Endothelial cell of umbilical vein (primary cell): ENCODE measurements around the gene PPP1R10. TPM values are rescaled to one million over a fixed set of nuclear protein-coding genes. Genes with fewer than 3 reads are reported as not detected.
A peak's percentile ranks its signal among the peaks of the same experiment; 100 is the strongest.

ENCODE experiments used
- BruUV-seq: library from RNA; stranded (reverse); fragments of 400-500 nt; replicated peaks from 2 replicates; lab custom pipeline; 2021; lab: Mats Ljungman, UMichigan
- CTCF ChIA-PET: fragments of 300-600, 350-600 bp; sonication (Branson Sonifier 250); formaldehyde crosslinking; loops from one replicate; lab custom pipeline; 2021; ENCODE audit warnings: antibody characterized with exemption, inconsistent platforms; lab: Charles Lee
- POLR2A ChIA-PET: fragments of 300-600, 350-600 bp; sonication (Branson Sonifier 250); formaldehyde crosslinking; loops from one replicate; lab custom pipeline; 2021; ENCODE audit warnings: antibody characterized with exemption, inconsistent platforms; lab: Charles Lee
- DNase-seq: peaks from one replicate; pipeline ENCODE4 v3.0.0-alpha.2; 2011; ENCODE audit warnings: low read depth, low spot score
- FAIRE-seq: peaks from 2 replicates; lab custom pipeline; 2011; peaks lifted over from hg19 to GRCh38; lab: Jason Lieb, UNC
- H2AFZ ChIP-seq: 2 replicates; pipeline ENCODE4 v1.6.0; 2012; ENCODE audit warnings: low read depth, low read length, control low read depth, inconsistent platforms
- H3K27ac ChIP-seq: 2 replicates; pipeline ENCODE4 v1.5.1; 2011; ENCODE audit warnings: low read depth, mild to moderate bottlenecking, control low read depth, low read length, moderate library complexity; ENCODE audit not compliant: insufficient read depth
- H3K27me3 ChIP-seq, 2 experiments: 2 replicates each; pipeline versions ENCODE4 v1.6.0 to v1.6.1; 2011; ENCODE audit warnings: low read length in 2 of 2, mixed read lengths in 1 of 2; ENCODE audit not compliant: control insufficient read depth in 2 of 2, insufficient read depth in 2 of 2
- H3K36me3 ChIP-seq, 2 experiments: 2 replicates in 1 of 2; 3 replicates in 1 of 2; pipeline ENCODE4 v1.5.1; 2011; ENCODE audit warnings: low read length in 2 of 2, mild to moderate bottlenecking in 1 of 2, moderate library complexity in 1 of 2; ENCODE audit not compliant: control insufficient read depth in 2 of 2, insufficient read depth in 2 of 2; ENCODE audit errors: extremely low read depth in 1 of 2
- H3K4me1 ChIP-seq: 3 replicates; pipeline ENCODE4 v1.5.1; 2011; ENCODE audit warnings: mild to moderate bottlenecking, low read length; ENCODE audit not compliant: control insufficient read depth, insufficient read depth; ENCODE audit errors: extremely low read depth
- H3K4me2 ChIP-seq: 2 replicates; pipeline ENCODE4 v1.6.1; 2011; ENCODE audit warnings: low read length, control low read depth, mixed read lengths; ENCODE audit not compliant: insufficient read depth
- H3K4me3 ChIP-seq, 3 experiments: fragments of 200-600 bp in 1 of 3; sonication (generic), shearing (Covaris generic) in 1 of 3; replicated peaks in 1 of 3; 2 replicates each; pipeline ENCODE4 v1.5.1; 2011 to 2016; ENCODE audit warnings: control low read depth in 3 of 3, low read length in 3 of 3, mild to moderate bottlenecking in 2 of 3, inconsistent platforms in 1 of 3, low read depth in 1 of 3, moderate library complexity in 1 of 3; ENCODE audit not compliant: insufficient read depth in 1 of 3
- H3K79me2 ChIP-seq: 2 replicates; pipeline ENCODE4 v1.6.0; 2012; ENCODE audit warnings: low read length, inconsistent platforms; ENCODE audit not compliant: control insufficient read depth, insufficient read depth
- H3K9ac ChIP-seq: replicated peaks from 2 replicates; pipeline ENCODE3; 2011; ENCODE audit warnings: low read length, control low read depth; ENCODE audit not compliant: insufficient read depth; ENCODE audit errors: extremely low read depth
- H3K9me1 ChIP-seq: replicated peaks from 3 replicates; pipeline ENCODE4 v1.6.0; 2011; ENCODE audit warnings: mild to moderate bottlenecking, low read length; ENCODE audit not compliant: control insufficient read depth, insufficient read depth; ENCODE audit errors: extremely low read depth
- H3K9me3 ChIP-seq: replicated peaks from 2 replicates; pipeline ENCODE4 v1.5.1; 2012; ENCODE audit warnings: low read length, inconsistent platforms; ENCODE audit not compliant: control insufficient read depth, insufficient read depth
- H4K20me1 ChIP-seq: replicated peaks from 2 replicates; pipeline ENCODE3; 2011; ENCODE audit warnings: mild to moderate bottlenecking, low read length; ENCODE audit not compliant: control insufficient read depth, insufficient read depth; ENCODE audit errors: extremely low read depth
- EZH2 ChIP-seq: IDR thresholded peaks from 2 replicates; pipeline ENCODE4 v1.6.1; 2012; ENCODE audit warnings: borderline replicate concordance, low read depth, mild to moderate bottlenecking, moderate library complexity, low read length, inconsistent platforms; ENCODE audit not compliant: severe bottlenecking
- FOS ChIP-seq: IDR thresholded peaks from 2 replicates; pipeline ENCODE4 v1.6.1; 2011; ENCODE audit warnings: mild to moderate bottlenecking, low read length, moderate library complexity, borderline replicate concordance; ENCODE audit not compliant: insufficient read depth
- GATA2 ChIP-seq: IDR thresholded peaks from 2 replicates; pipeline ENCODE4 v1.7.0; 2011; ENCODE audit warnings: low read depth, mild to moderate bottlenecking, moderate library complexity, mixed read lengths, low read length; ENCODE audit not compliant: insufficient read length, insufficient read depth
- MYC ChIP-seq: IDR thresholded peaks from one replicate; pipeline ENCODE4 v1.6.1; 2011; ENCODE audit warnings: mild to moderate bottlenecking, low read depth, low read length
- POLR2AphosphoS5 ChIP-seq: IDR thresholded peaks from 2 replicates; pipeline ENCODE4 v1.6.1; 2012; ENCODE audit warnings: low read depth, mild to moderate bottlenecking, control low read depth, low read length, moderate library complexity; ENCODE audit not compliant: insufficient read depth
- dilution Hi-C: fragments of 300-500 bp; cut with MboI; formaldehyde crosslinking; loops from one replicate; pipeline ENCODE4 v1.15.0; 2019; ENCODE audit warnings: low sequenced_read_pairs; ENCODE audit not compliant: extremely low pct_ligation_motif_present
- intact Hi-C: fragments of 100-400 bp; cut with micrococcal nuclease; formaldehyde crosslinking; loops from one replicate; pipeline ENCODE4 v1.10.0; 2022
- polyA plus RNA-seq, 4 experiments: library from polyadenylated mRNA; depleted of rRNA in 3 of 4; stranded (reverse) in 3 of 4; unstranded in 1 of 4; fragments of >200 nt; gene quantifications; 2 replicates each; pipeline versions ENCODE4 v1.2.1 to v1.2.3, GENCODE V29; 2011 to 2012; ENCODE audit warnings: missing spikeins in 1 of 4
- total RNA-seq: library from RNA; stranded (reverse); gene quantifications from 2 replicates; pipeline ENCODE4 v1.2.3, GENCODE V29; 2021
- TF ChIP-seq, protein P1 (sequence below): IDR thresholded peaks from 2 replicates; pipeline ENCODE4 v1.6.1; 2011; ENCODE audit not compliant: insufficient read depth, insufficient read length
- TF ChIP-seq, protein P2 (sequence below), 2 donors: IDR thresholded peaks; 1 replicate in 1 of 2; 2 replicates in 1 of 2; pipeline ENCODE4 v1.5.1; 2011; ENCODE audit warnings: low read length in 2 of 2, mild to moderate bottlenecking in 2 of 2, moderate library complexity in 2 of 2, control low read depth in 1 of 2, inconsistent platforms in 1 of 2, low read depth in 1 of 2; ENCODE audit not compliant: insufficient read depth in 1 of 2; ENCODE audit errors: extremely low read depth in 1 of 2

Gene PPP1R10
- total and polyA plus RNA-seq, 2 donors (not counting 3 experiments of a cell fraction or from before 2014, with no cell fraction given): 19.2 to 88.3 TPM

DNA sequence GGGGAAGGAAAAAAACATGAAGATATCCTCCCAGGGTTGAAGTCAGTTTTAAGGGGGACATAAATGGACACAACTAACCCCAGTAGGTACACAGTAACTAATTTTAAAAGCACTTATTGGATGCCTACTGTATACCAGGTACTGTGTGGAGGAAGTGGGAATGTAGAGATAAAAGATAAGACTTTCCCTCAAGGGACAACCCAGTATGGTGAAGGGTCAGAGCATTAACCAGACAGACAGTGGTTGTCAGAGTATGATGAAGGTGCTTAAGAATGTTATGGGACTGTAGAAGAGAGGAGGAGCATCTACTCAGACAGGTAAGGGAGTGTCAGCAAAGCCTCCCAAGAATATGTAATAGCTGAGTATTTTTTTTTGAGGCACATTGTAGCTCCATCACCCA is 44.9 kb downstream of the PPP1R10 start:
- Histone ChIP-seq H3K27ac (peak overlapping the region; percentile 86), H3K9me1 (no peaks in the 10 kb centered on the region), H3K4me2 (peak overlapping the region; percentile 87), H3K4me1 (peaks cover 18% of the 10 kb centered on the region), H3K4me3 (peak overlapping the region; percentile 57 to 86 (median 68)), H3K79me2 (peaks cover 45% of the 10 kb centered on the region), H3K9me3 (no peaks in the 10 kb centered on the region), H3K27me3 (no peaks in the 10 kb centered on the region), H3K9ac (peak overlapping the region; percentile 90), H4K20me1 (no peaks in the 10 kb centered on the region), H3K36me3 (peaks cover 0 to 2% of the 10 kb centered on the region in 2 experiments), H2AFZ (no peak overlapping the region)
- DNase-seq: no peak
- intact Hi-C loops: no loop called here
- ChIA-PET CTCF (no interaction called here), POLR2A (no interaction called here)
- FAIRE-seq: no peak
- no TSS peak for BruUV-seq
- dilution Hi-C loops: no loop called here
- no peak for TF ChIP-seq GATA2
- no peak for TF ChIP-seq EZH2
- TF ChIP-seq FOS: no peak
- TF ChIP-seq, protein P1, sequence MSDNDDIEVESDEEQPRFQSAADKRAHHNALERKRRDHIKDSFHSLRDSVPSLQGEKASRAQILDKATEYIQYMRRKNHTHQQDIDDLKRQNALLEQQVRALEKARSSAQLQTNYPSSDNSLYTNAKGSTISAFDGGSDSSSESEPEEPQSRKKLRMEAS: no peak
- TF ChIP-seq, protein P2, sequence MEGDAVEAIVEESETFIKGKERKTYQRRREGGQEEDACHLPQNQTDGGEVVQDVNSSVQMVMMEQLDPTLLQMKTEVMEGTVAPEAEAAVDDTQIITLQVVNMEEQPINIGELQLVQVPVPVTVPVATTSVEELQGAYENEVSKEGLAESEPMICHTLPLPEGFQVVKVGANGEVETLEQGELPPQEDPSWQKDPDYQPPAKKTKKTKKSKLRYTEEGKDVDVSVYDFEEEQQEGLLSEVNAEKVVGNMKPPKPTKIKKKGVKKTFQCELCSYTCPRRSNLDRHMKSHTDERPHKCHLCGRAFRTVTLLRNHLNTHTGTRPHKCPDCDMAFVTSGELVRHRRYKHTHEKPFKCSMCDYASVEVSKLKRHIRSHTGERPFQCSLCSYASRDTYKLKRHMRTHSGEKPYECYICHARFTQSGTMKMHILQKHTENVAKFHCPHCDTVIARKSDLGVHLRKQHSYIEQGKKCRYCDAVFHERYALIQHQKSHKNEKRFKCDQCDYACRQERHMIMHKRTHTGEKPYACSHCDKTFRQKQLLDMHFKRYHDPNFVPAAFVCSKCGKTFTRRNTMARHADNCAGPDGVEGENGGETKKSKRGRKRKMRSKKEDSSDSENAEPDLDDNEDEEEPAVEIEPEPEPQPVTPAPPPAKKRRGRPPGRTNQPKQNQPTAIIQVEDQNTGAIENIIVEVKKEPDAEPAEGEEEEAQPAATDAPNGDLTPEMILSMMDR (IDR thresholded peaks at IDR 0.05; ENCODE audit: extremely low read depth in 1 of 2, insufficient read depth in 1 of 2, low read depth in 1 of 2, low read length in 2 of 2): no peak
- no peak for TF ChIP-seq MYC
- no peak for TF ChIP-seq POLR2AphosphoS5
